BE2C (cell line): ENCODE results near the gene ERCC8.

Source experiments
- DNase-seq: peaks from one replicate; pipeline ENCODE4 v3.0.0-alpha.2; 2020
- H3K27me3 ChIP-seq: fragments of 250-450 bp; sonication (Bioruptor Pico); 2 replicates; pipeline ENCODE4 v1.5.1; 2020; ENCODE audit warnings: mild to moderate bottlenecking
- H3K36me3 ChIP-seq: fragments of 250-450 bp; sonication (Bioruptor Pico); 2 replicates; pipeline ENCODE4 v1.5.1; 2020; ENCODE audit warnings: mild to moderate bottlenecking
- H3K4me1 ChIP-seq: fragments of 250-450 bp; sonication (Bioruptor Pico); 2 replicates; pipeline ENCODE4 v1.5.1; 2020
- H3K4me3 ChIP-seq: 2 replicates; pipeline ENCODE4 v1.5.1; 2011; ENCODE audit warnings: low read depth, low read length
- H3K9me3 ChIP-seq: fragments of 250-450 bp; sonication (Bioruptor Pico); 2 replicates; pipeline ENCODE4 v1.5.1; 2020
- TF ChIP-seq, protein P1 (sequence below): IDR thresholded peaks from 2 replicates; pipeline ENCODE4 v1.5.1; 2012; ENCODE audit warnings: mild to moderate bottlenecking, low read depth, low read length

The ERCC8 gene

DNA sequence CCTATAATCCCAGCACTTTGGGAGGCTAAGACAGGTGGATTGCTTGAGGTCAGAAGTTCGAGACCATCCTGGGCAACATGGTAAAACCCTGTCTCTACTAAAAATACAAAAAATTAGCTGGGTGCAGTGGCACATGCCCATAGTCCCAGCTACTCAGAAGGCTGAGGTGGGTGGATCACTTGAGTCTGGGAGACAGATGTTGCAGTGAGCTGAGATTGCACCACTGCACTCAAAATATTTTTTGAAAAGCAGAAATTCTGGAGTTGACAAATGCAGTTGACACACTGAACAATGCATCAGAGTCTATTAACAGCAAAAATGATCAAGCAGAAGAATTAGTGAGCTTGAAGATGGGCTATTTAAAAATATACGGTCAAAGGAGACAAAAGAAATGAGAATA, 35.6 kb upstream of the ERCC8 start:
- no peaks in the 10 kb centered on the region for H3K9me3 ChIP-seq
- no peaks in the 10 kb centered on the region for H3K27me3 ChIP-seq
- no peaks in the 10 kb centered on the region for H3K36me3 ChIP-seq
- TF ChIP-seq, protein P1, sequence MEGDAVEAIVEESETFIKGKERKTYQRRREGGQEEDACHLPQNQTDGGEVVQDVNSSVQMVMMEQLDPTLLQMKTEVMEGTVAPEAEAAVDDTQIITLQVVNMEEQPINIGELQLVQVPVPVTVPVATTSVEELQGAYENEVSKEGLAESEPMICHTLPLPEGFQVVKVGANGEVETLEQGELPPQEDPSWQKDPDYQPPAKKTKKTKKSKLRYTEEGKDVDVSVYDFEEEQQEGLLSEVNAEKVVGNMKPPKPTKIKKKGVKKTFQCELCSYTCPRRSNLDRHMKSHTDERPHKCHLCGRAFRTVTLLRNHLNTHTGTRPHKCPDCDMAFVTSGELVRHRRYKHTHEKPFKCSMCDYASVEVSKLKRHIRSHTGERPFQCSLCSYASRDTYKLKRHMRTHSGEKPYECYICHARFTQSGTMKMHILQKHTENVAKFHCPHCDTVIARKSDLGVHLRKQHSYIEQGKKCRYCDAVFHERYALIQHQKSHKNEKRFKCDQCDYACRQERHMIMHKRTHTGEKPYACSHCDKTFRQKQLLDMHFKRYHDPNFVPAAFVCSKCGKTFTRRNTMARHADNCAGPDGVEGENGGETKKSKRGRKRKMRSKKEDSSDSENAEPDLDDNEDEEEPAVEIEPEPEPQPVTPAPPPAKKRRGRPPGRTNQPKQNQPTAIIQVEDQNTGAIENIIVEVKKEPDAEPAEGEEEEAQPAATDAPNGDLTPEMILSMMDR, result no peak
- no peak for DNase-seq
- no peak overlapping the region for H3K4me3 ChIP-seq
- H3K4me1 ChIP-seq, result no peaks in the 10 kb centered on the region

DNA sequence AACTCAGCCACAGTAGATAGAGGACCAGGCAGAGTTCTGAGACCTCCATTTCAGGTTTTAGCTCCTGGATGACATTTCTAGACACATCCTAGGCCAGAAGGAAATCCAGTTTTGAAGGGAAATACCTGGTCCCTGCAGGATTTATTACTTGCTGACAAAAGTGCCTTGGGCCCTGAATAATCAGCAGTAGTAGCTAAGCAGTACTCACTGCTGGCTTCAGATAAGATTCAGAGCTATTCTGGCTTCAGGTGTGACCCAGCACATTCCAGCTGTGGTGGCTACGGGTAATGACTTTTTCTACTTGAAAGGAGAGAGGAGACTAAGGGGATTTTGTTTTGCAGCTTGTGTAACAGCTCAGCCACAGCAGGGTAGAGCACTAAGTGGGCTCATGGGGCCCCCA, 34.1 kb upstream of the ERCC8 start:
- no peaks in the 10 kb centered on the region for H3K36me3 ChIP-seq
- no peaks in the 10 kb centered on the region for H3K4me1 ChIP-seq
- no peaks in the 10 kb centered on the region for H3K27me3 ChIP-seq
- H3K9me3 ChIP-seq, result no peaks in the 10 kb centered on the region
- TF ChIP-seq, protein P1, result no peak
- no peak for DNase-seq
- H3K4me3 ChIP-seq, result no peak overlapping the region

DNA sequence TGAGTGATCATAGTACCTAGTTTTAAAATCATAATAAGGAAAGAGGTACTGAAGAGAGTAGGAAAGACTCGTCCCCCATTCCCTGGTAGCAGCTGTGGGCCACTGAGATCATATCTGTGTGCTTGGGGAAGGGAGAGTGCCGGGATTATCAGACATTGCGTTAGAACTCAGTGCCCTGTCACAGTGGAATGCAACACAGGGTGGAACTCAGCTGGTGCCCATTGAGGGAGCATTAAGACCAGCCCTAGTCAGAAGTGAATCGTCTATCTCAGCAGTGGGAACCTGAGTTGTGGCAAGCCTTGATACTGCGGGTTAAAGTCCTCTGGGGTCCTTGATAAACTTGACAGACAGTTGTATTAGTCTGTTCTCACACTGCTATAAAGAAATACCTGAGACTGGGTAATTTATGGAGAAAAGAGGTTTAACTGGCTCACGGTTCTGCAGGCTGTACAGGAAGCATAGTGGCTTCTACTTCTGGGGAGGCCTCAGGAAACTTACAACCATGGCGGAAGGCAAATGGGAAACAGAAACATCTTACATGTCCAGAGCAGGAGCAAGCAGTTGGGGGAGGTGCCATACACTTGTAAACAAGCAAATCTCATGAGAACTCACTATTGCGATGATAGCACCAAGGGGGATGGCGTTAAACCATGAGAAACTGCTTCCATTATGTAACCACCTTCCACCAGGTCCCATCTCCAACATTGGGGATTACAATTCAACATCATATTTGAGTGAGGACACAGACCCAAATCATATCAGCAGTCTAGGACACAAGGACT, 33.3 kb upstream of the ERCC8 start:
- DNase-seq, result no peak
- Histone ChIP-seq H3K4me1 (no peaks in the 10 kb centered on the region), H3K9me3 (no peaks in the 10 kb centered on the region), H3K36me3 (no peaks in the 10 kb centered on the region), H3K4me3 (no peak overlapping the region), H3K27me3 (no peaks in the 10 kb centered on the region)
- TF ChIP-seq, protein P1, result no peak

DNA sequence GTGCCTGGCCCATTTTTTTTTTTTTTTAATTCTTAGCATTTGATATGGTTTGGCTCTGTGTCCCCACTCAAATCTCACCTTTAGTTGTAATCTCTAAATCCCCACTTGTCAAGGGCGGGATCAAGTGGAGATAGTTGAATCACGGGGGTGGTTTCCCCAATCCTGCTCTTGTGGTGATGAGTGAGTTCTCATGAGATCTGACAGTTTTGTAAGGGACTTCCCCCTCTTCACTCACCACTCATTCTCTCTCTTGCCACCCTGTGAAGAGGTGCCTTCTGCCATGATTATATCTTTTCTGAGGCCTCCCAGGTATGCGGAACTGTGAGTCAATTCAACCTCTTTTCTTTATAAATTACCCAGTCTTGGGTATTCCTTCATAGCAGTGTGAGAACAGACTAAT, 27.4 kb upstream of the ERCC8 start:
- Histone ChIP-seq H3K27me3 (no peaks in the 10 kb centered on the region), H3K4me3 (no peak overlapping the region), H3K36me3 (no peaks in the 10 kb centered on the region), H3K4me1 (no peaks in the 10 kb centered on the region), H3K9me3 (no peaks in the 10 kb centered on the region)
- TF ChIP-seq, protein P1, result no peak
- no peak for DNase-seq

DNA sequence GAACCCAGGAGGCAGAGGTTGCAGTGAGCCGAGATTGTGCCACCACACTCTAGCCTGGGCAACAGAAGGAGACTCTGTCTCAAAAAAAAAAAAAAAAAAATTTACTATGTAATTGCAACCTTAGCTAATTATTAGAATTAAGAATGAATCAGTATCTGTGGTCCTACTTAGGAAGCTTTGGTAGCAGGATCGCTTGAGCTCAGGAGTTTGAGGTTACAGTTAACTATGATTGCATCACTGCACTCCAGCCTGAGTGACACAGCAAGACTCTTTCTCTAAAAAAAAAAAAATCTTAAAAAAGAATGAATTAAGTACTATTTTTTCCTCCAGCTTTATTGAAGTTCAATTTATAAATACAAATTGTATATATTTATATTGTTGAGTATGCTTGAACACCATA, 16.8 kb upstream of the ERCC8 start:
- Histone ChIP-seq H3K4me3 (no peak overlapping the region), H3K4me1 (no peaks in the 10 kb centered on the region), H3K9me3 (no peaks in the 10 kb centered on the region), H3K36me3 (no peaks in the 10 kb centered on the region), H3K27me3 (no peaks in the 10 kb centered on the region)
- TF ChIP-seq, protein P1, result no peak
- no peak for DNase-seq

DNA sequence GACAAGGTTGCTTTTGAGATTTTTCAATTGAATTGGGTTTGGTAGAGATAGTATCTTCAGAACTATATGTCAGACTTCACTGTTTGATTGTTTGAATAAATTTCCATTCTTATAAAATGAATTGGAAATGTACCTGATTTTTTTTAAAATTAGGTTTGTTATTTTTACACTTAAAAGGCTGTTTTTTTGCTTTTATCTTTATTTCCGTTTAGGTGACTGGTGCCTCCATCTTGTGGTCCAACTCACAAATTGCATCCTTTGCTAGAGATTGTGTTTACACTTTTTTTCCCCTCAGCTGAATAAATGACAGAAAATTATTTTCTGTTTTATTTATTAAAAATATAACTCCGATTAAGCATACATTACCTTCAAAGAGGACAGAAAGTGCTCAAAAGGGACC, 15.7 kb upstream of the ERCC8 start:
- no peaks in the 10 kb centered on the region for H3K9me3 ChIP-seq
- no peaks in the 10 kb centered on the region for H3K27me3 ChIP-seq
- H3K4me3 ChIP-seq, result no peak overlapping the region
- no peak for DNase-seq
- TF ChIP-seq, protein P1, result peak; percentile 70
- H3K36me3 ChIP-seq, result no peaks in the 10 kb centered on the region
- no peaks in the 10 kb centered on the region for H3K4me1 ChIP-seq
